Measurements from ENCODE around the gene ADCY1. TPM values are rescaled to one million over a fixed set of nuclear protein-coding genes. Genes with fewer than 3 reads are reported as not detected.
A peak's percentile ranks its signal among the peaks of the same experiment; 100 is the strongest.

The ADCY1 gene
- total RNA-seq, 1 donor from 2014 or later: 2.8 TPM

DNA sequence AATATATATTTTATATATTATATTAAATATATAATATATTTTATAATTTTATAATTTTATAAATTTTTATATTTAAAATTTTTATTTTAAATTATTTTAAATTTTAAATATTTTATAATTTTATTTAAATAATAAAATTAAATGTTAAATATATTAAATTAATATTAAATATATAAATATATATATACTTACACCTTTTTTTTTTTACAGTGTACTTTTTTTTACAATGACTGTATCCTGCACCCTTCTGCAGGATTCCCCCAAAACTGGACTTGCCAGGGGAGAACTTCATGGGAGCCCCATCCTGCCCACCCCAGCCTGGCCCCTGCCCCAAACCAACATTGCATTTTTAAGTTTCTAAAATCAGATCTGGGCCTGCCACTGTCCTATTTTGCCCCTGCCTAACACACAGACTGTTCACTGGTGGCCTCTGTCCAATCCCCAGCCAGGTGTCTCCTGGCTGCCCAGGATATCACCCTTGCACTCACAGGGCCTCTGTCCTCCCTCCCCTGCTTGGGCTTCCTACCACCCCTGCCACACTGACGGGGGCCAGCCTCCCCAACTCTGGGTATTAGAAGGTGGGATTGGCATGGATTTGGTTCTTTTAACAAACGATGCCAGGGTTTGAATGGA lies 138.0 kb downstream of the ADCY1 start:
- intact Hi-C loops (cut with micrococcal nuclease): no loop called here
- H3K4me1 ChIP-seq: peaks cover 17% of the 10 kb centered on the region
- H3K36me3 ChIP-seq: no peaks in the 10 kb centered on the region
- no peaks in the 10 kb centered on the region for H3K27me3 ChIP-seq (ENCODE audit: low read depth)
- H3K27ac ChIP-seq (replicated peaks): no peak overlapping the region
- no peak overlapping the region for H3K4me3 ChIP-seq
- H3K9me3 ChIP-seq (replicated peaks): no peaks in the 10 kb centered on the region
- DNase-seq: no peak
- no peak for TF ChIP-seq CTCF (IDR thresholded peaks at IDR 0.05; ENCODE audit: borderline replicate concordance)

- no peak for DNase-seq
- Histone ChIP-seq H3K4me3 (no peak overlapping the region), H3K27me3 (ENCODE audit: low read depth) (no peaks in the 10 kb centered on the region), H3K36me3 (no peaks in the 10 kb centered on the region), H3K9me3 (replicated peaks) (no peaks in the 10 kb centered on the region), H3K4me1 (peaks cover 21% of the 10 kb centered on the region), H3K27ac (replicated peaks) (no peak overlapping the region)
- intact Hi-C loops (cut with micrococcal nuclease): no loop called here
- no peak for TF ChIP-seq CTCF (IDR thresholded peaks at IDR 0.05; ENCODE audit: borderline replicate concordance)
These were observed 138.9 kb downstream of the ADCY1 start for GRCh38 chr7:45712872-45713668.

GRCh38 chr7:45713669-45714520 lies 139.7 kb downstream of the ADCY1 start:
- no peak for DNase-seq
- H3K9me3 ChIP-seq (replicated peaks): no peaks in the 10 kb centered on the region
- TF ChIP-seq CTCF (IDR thresholded peaks at IDR 0.05; ENCODE audit: borderline replicate concordance): no peak
- no peaks in the 10 kb centered on the region for H3K36me3 ChIP-seq
- intact Hi-C loops (cut with micrococcal nuclease): no loop called here
- no peaks in the 10 kb centered on the region for H3K27me3 ChIP-seq (ENCODE audit: low read depth)
- H3K27ac ChIP-seq (replicated peaks): no peak overlapping the region
- H3K4me1 ChIP-seq: peaks cover 21% of the 10 kb centered on the region
- no peak overlapping the region for H3K4me3 ChIP-seq

DNA sequence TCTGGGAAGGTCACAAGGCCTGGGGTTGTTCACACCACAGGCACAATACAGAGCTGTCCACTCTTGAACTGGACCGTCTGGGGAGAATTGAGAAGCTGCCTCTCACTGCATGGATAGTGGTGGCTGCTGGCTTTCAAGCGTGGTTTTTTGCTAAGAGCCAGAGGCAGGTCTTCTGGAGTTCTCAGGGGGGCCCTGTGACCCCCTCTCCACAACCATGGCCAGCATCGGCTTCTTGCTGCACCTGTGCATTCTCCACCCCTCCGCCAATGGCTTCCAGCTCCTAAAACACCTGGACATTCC lies 140.3 kb downstream of the ADCY1 start:
- Histone ChIP-seq H3K36me3 (no peaks in the 10 kb centered on the region), H3K4me3 (no peak overlapping the region), H3K9me3 (replicated peaks) (no peaks in the 10 kb centered on the region), H3K27me3 (ENCODE audit: low read depth) (no peaks in the 10 kb centered on the region), H3K4me1 (peaks cover 21% of the 10 kb centered on the region), H3K27ac (replicated peaks) (no peak overlapping the region)
- DNase-seq: no peak
- intact Hi-C loops (cut with micrococcal nuclease): no loop called here
- TF ChIP-seq CTCF (IDR thresholded peaks at IDR 0.05; ENCODE audit: borderline replicate concordance): no peak

GRCh38 chr7:45715471-45716352 lies 141.5 kb downstream of the ADCY1 start:
- TF ChIP-seq CTCF (IDR thresholded peaks at IDR 0.05; ENCODE audit: borderline replicate concordance): no peak
- no peak for DNase-seq
- no peaks in the 10 kb centered on the region for H3K9me3 ChIP-seq (replicated peaks)
- peak overlapping the region; percentile 48 for H3K27ac ChIP-seq (replicated peaks)
- peaks cover 14% of the 10 kb centered on the region for H3K4me1 ChIP-seq
- H3K27me3 ChIP-seq (ENCODE audit: low read depth): no peaks in the 10 kb centered on the region
- H3K4me3 ChIP-seq: no peak overlapping the region
- no peaks in the 10 kb centered on the region for H3K36me3 ChIP-seq
- intact Hi-C loops (cut with micrococcal nuclease): no loop called here
